NCI-H1694 (cell line): ENCODE results near the gene ZNF831.

Experiments used
- DNase-seq: peaks from one replicate; lab custom pipeline; 2025; lab: John Stamatoyannopoulos, UW

The ZNF831 gene

GRCh38 chr20:59163631-59164530 is at the start of gene ZNF831:
Gene ZNF831, plus strand, starts transcription at chr20:59163821. Its CDS starts 27,199 bp downstream, at chr20:59191020.
- DNase-seq: no peak

- no peak for DNase-seq
Measured at GRCh38 chr20:59117526-59117925, 46.1 kb upstream of the ZNF831 start.

GRCh38 chr20:59118855-59119254 is 44.8 kb upstream of the ZNF831 start:
- DNase-seq: no peak

GRCh38 chr20:59120491-59120890 is 43.1 kb upstream of the ZNF831 start:
- no peak for DNase-seq

GRCh38 chr20:59120919-59121318 is 42.7 kb upstream of the ZNF831 start:
- no peak for DNase-seq

GRCh38 chr20:59121714-59122565 is 41.7 kb upstream of the ZNF831 start:
- DNase-seq: no peak

- DNase-seq: no peak
Measured at GRCh38 chr20:59122566-59122919, 41.1 kb upstream of the ZNF831 start.

- no peak for DNase-seq
Measured at GRCh38 chr20:59123011-59123677, 40.5 kb upstream of the ZNF831 start.

- DNase-seq: no peak
Measured at GRCh38 chr20:59123678-59124255, 39.9 kb upstream of the ZNF831 start.

GRCh38 chr20:59124296-59125029 is 39.2 kb upstream of the ZNF831 start:
- DNase-seq: peak; percentile 90

- DNase-seq: no peak
Measured at GRCh38 chr20:59125332-59125731, 38.3 kb upstream of the ZNF831 start.

GRCh38 chr20:59125836-59126235 is 37.8 kb upstream of the ZNF831 start:
- no peak for DNase-seq

GRCh38 chr20:59127839-59128238 is 35.8 kb upstream of the ZNF831 start:
- no peak for DNase-seq

- no peak for DNase-seq
Measured at GRCh38 chr20:59131551-59132285, 31.9 kb upstream of the ZNF831 start.

GRCh38 chr20:59134182-59134581 is 29.4 kb upstream of the ZNF831 start:
- DNase-seq: no peak

- DNase-seq: no peak
Measured at GRCh38 chr20:59135093-59135492, 28.5 kb upstream of the ZNF831 start.

GRCh38 chr20:59136027-59136426 is 27.6 kb upstream of the ZNF831 start:
- no peak for DNase-seq

- DNase-seq: peak; percentile 34
Measured at GRCh38 chr20:59137532-59137931, 26.1 kb upstream of the ZNF831 start.

GRCh38 chr20:59138114-59138748 is 25.4 kb upstream of the ZNF831 start:
- no peak for DNase-seq

- DNase-seq: no peak
Measured at GRCh38 chr20:59139998-59140397, 23.6 kb upstream of the ZNF831 start.
